ENCODE data around the gene DUSP28.
A peak's percentile ranks its signal among the peaks of the same experiment; 100 is the strongest.
"Not testable (repeated sequence)": the region's sequence is repeated elsewhere in the genome, so short reads cannot be mapped to it uniquely, and the experiment has no call there.

DUSP28 gene

GRCh38 chr2:240528406-240529040 lies 31.6 kb upstream of the DUSP28 start:
- no peak for DNase-seq

- no peak for DNase-seq
Observed at GRCh38 chr2:240529344-240529999, 30.7 kb upstream of the DUSP28 start.

- DNase-seq = no peak
Observed at GRCh38 chr2:240530181-240530580, 30.0 kb upstream of the DUSP28 start.

- no peak for DNase-seq
Observed at GRCh38 chr2:240531038-240531437, 29.1 kb upstream of the DUSP28 start.

GRCh38 chr2:240532031-240532775 lies 28.0 kb upstream of the DUSP28 start:
- no peak for DNase-seq

- no peak for DNase-seq
Observed at GRCh38 chr2:240538031-240538780, 22.0 kb upstream of the DUSP28 start.

GRCh38 chr2:240539101-240539500 lies 21.1 kb upstream of the DUSP28 start:
- DNase-seq = not testable (repeated sequence)

GRCh38 chr2:240539906-240540305 lies 20.3 kb upstream of the DUSP28 start:
- DNase-seq = no peak

- no peak for DNase-seq
Observed at GRCh38 chr2:240551288-240551687, 8.9 kb upstream of the DUSP28 start.

GRCh38 chr2:240551811-240552210 lies 8.3 kb upstream of the DUSP28 start:
- DNase-seq = no peak

- no peak for DNase-seq
Observed at GRCh38 chr2:240553956-240554480, 6.1 kb upstream of the DUSP28 start.

- DNase-seq = no peak
Observed at GRCh38 chr2:240554767-240555493, 5.2 kb upstream of the DUSP28 start.

- DNase-seq = no peak
Observed at GRCh38 chr2:240555541-240556250, 4.5 kb upstream of the DUSP28 start.

- DNase-seq = peak; percentile 71 to 83
Observed at GRCh38 chr2:240556553-240557100, 3.5 kb upstream of the DUSP28 start.

- no peak for DNase-seq
Observed at GRCh38 chr2:240557101-240557751, 2.9 kb upstream of the DUSP28 start.

GRCh38 chr2:240557808-240558207 lies 2.3 kb upstream of the DUSP28 start, which contains the start of gene ANKMY1:
ANKMY1 (minus strand) TSS chr2:240557988; CDS start chr2:240557335, 653 bp downstream.
- peak; percentile 63 to 72 for DNase-seq

GRCh38 chr2:240558236-240558761 lies 1.9 kb upstream of the DUSP28 start:
- DNase-seq = no peak

GRCh38 chr2:240559286-240559685 lies 871 bp upstream of the DUSP28 start:
- no peak for DNase-seq

- peak; percentile 98 to 99 for DNase-seq
Observed at GRCh38 chr2:240560480-240561324, 545 bp downstream of the DUSP28 start.
